NCI-H82 treated with DMSO at 0.1 percent for 48 hours (cell line): ENCODE data around the gene GPR135.

Experiments used
- DNase-seq: peaks from one replicate; lab custom pipeline; 2025; ENCODE audit not compliant: unreplicated experiment; lab: John Stamatoyannopoulos, UW

The GPR135 gene

GRCh38 chr14:59424341-59425071, 40.7 kb downstream of the GPR135 start:
- DNase-seq, result no peak

GRCh38 chr14:59422069-59422881, 42.9 kb downstream of the GPR135 start:
- DNase-seq, result no peak

- DNase-seq, result no peak
Measured at GRCh38 chr14:59419303-59419702, 45.9 kb downstream of the GPR135 start.

GRCh38 chr14:59417311-59417710, 47.9 kb downstream of the GPR135 start:
- no peak for DNase-seq

- no peak for DNase-seq
Measured at GRCh38 chr14:59415836-59416602, 49.2 kb downstream of the GPR135 start.
